ENCODE results near the gene UBE2O.

UBE2O gene

DNA sequence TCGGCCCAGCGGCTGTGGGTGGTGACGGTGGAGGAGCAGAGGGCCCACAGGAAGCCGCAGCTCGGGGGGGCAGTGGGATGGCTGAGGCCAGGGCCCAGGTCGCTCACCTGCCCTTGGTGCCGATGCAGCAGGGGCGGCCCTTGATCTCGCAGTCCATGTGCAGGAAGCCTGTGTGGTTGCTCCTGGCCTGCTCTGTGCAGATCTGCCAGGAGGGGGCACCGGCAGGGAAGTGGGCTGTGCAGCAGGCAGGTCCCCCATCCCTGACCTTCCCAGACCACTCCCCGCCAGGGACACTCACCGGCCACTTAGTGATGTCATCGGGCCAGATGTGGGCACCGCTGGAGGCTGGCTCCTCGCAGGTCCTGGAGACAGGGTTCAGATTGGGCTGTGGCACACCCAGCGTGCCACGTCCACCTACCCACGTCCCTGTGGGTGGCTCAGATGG lies 20.6 kb upstream of the UBE2O start:
- Histone ChIP-seq H3F3A (ENCODE audit: control insufficient read depth, insufficient read depth) (no peaks in the 10 kb centered on the region), H3K9me3 (ENCODE audit: control insufficient read depth, insufficient read depth, low read length) (no peaks in the 10 kb centered on the region), H3K79me2 (ENCODE audit: control insufficient read depth, low read length) (no peaks in the 10 kb centered on the region), H3K27ac (ENCODE audit: low read depth, low read length) (no peak overlapping the region), H3K36me3 (ENCODE audit: control insufficient read depth, low read length) (peaks cover 51% of the 10 kb centered on the region), H4K20me1 (ENCODE audit: control insufficient read depth, insufficient read depth, low read depth, low read length) (no peaks in the 10 kb centered on the region), H3K9me2 (replicated peaks; ENCODE audit: control insufficient read depth, low read length) (no peaks in the 10 kb centered on the region), H3K4me1 (ENCODE audit: control insufficient read depth, low read length) (no peaks in the 10 kb centered on the region), H3K4me3 (ENCODE audit: low read length) (no peak overlapping the region), H3K27me3 (ENCODE audit: control insufficient read depth, low read length) (no peaks in the 10 kb centered on the region), H3K4me2 (ENCODE audit: low read length) (no peak overlapping the region)
- TF ChIP-seq EZH2phosphoT487 (IDR thresholded peaks at IDR 0.05; ENCODE audit: borderline replicate concordance, low read length) = no peak
- TF ChIP-seq, protein P1, sequence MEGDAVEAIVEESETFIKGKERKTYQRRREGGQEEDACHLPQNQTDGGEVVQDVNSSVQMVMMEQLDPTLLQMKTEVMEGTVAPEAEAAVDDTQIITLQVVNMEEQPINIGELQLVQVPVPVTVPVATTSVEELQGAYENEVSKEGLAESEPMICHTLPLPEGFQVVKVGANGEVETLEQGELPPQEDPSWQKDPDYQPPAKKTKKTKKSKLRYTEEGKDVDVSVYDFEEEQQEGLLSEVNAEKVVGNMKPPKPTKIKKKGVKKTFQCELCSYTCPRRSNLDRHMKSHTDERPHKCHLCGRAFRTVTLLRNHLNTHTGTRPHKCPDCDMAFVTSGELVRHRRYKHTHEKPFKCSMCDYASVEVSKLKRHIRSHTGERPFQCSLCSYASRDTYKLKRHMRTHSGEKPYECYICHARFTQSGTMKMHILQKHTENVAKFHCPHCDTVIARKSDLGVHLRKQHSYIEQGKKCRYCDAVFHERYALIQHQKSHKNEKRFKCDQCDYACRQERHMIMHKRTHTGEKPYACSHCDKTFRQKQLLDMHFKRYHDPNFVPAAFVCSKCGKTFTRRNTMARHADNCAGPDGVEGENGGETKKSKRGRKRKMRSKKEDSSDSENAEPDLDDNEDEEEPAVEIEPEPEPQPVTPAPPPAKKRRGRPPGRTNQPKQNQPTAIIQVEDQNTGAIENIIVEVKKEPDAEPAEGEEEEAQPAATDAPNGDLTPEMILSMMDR (IDR thresholded peaks at IDR 0.05; ENCODE audit: low read depth, low read length, poor library complexity, severe bottlenecking) = peak; percentile 69

DNA sequence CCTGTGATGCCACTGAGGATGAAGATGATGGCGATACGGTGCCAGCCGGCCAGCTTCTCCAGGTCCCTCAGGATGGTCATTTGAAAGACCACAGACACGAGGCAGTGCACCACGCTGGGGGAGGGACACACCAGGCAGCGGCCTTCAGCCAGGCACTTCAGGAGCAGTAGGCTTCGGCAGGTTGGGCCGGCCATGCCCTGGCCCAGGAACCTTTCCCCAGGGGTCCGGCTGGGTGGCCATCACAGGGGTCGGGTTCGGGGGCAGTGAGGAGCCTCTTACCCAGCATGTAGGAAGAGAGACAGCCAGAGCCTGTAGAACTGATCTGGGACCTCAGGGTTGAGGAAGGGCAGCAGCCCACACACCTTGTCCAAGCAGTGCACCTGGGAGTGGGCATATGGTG lies 19.8 kb upstream of the UBE2O start:
- Histone ChIP-seq H3K4me1 (ENCODE audit: control insufficient read depth, low read length) (no peaks in the 10 kb centered on the region), H3F3A (ENCODE audit: control insufficient read depth, insufficient read depth) (no peaks in the 10 kb centered on the region), H3K27me3 (ENCODE audit: control insufficient read depth, low read length) (no peaks in the 10 kb centered on the region), H3K79me2 (ENCODE audit: control insufficient read depth, low read length) (no peaks in the 10 kb centered on the region), H3K27ac (ENCODE audit: low read depth, low read length) (no peak overlapping the region), H4K20me1 (ENCODE audit: control insufficient read depth, insufficient read depth, low read depth, low read length) (no peaks in the 10 kb centered on the region), H3K4me2 (ENCODE audit: low read length) (no peak overlapping the region), H3K4me3 (ENCODE audit: low read length) (no peak overlapping the region), H3K36me3 (ENCODE audit: control insufficient read depth, low read length) (peaks cover 44% of the 10 kb centered on the region), H3K9me3 (ENCODE audit: control insufficient read depth, insufficient read depth, low read length) (no peaks in the 10 kb centered on the region), H3K9me2 (replicated peaks; ENCODE audit: control insufficient read depth, low read length) (no peaks in the 10 kb centered on the region)
- TF ChIP-seq, protein P1 (IDR thresholded peaks at IDR 0.05; ENCODE audit: low read depth, low read length, poor library complexity, severe bottlenecking) = no peak
- no peak for TF ChIP-seq EZH2phosphoT487 (IDR thresholded peaks at IDR 0.05; ENCODE audit: borderline replicate concordance, low read length)

DNA sequence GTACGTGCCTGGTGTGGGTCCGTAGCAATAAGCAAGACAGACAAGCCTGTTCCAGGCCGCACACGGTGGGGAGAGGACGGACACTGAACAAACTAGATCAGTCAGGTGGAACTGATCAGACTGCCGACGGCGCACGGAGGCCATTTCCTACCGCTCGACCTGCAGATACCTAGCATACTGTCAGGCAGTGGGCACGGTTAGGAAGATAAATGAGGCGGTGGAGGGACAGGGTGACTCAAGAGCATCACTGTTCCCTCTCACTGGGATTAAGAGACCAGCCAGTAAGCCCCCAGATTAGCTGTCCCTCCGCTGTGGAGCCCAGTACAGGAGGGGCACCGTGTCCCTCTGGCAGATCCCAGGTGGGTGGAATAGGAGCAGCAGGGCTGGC lies 19.3 kb upstream of the UBE2O start:
- no peaks in the 10 kb centered on the region for H3K9me2 ChIP-seq (replicated peaks; ENCODE audit: control insufficient read depth, low read length)
- H3F3A ChIP-seq (ENCODE audit: control insufficient read depth, insufficient read depth) = no peaks in the 10 kb centered on the region
- H3K27me3 ChIP-seq (ENCODE audit: control insufficient read depth, low read length) = no peaks in the 10 kb centered on the region
- no peaks in the 10 kb centered on the region for H3K9me3 ChIP-seq (ENCODE audit: control insufficient read depth, insufficient read depth, low read length)
- H3K4me2 ChIP-seq (ENCODE audit: low read length) = no peak overlapping the region
- H4K20me1 ChIP-seq (ENCODE audit: control insufficient read depth, insufficient read depth, low read depth, low read length) = no peaks in the 10 kb centered on the region
- H3K4me3 ChIP-seq (ENCODE audit: low read length) = no peak overlapping the region
- H3K4me1 ChIP-seq (ENCODE audit: control insufficient read depth, low read length) = no peaks in the 10 kb centered on the region
- H3K27ac ChIP-seq (ENCODE audit: low read depth, low read length) = no peak overlapping the region
- TF ChIP-seq EZH2phosphoT487 (IDR thresholded peaks at IDR 0.05; ENCODE audit: borderline replicate concordance, low read length) = no peak
- TF ChIP-seq, protein P1 (IDR thresholded peaks at IDR 0.05; ENCODE audit: low read depth, low read length, poor library complexity, severe bottlenecking) = no peak
- H3K79me2 ChIP-seq (ENCODE audit: control insufficient read depth, low read length) = no peaks in the 10 kb centered on the region
- H3K36me3 ChIP-seq (ENCODE audit: control insufficient read depth, low read length) = peaks cover 44% of the 10 kb centered on the region
